Karpas-422 (cell line): ENCODE measurements around the gene CHST13. TPM values are rescaled to one million over a fixed set of nuclear protein-coding genes. Genes with fewer than 3 reads are reported as not detected.

Source experiments
- DNase-seq: peaks from one replicate; pipeline ENCODE4 v3.0.0-alpha.2; 2015
- H2AFZ ChIP-seq: fragments of 200-600 bp; sonication (generic); 2 replicates; pipeline ENCODE4 v1.6.1; 2014; ENCODE audit warnings: antibody characterized with exemption, low read length, mixed read lengths
- H3K27ac ChIP-seq: fragments of 200-600 bp; sonication (generic); 2 replicates; pipeline ENCODE4 v1.5.1; 2014; ENCODE audit warnings: mild to moderate bottlenecking, low read length, moderate library complexity
- H3K27me3 ChIP-seq: fragments of 200-600 bp; sonication (generic); 2 replicates; pipeline ENCODE4 v1.6.1; 2014; ENCODE audit warnings: low read length, mixed read lengths
- H3K36me3 ChIP-seq: fragments of 200-600 bp; sonication (generic); 2 replicates; pipeline ENCODE4 v1.6.1; 2014; ENCODE audit warnings: low read length, mixed read lengths; ENCODE audit not compliant: insufficient read depth
- H3K4me1 ChIP-seq: fragments of 200-600 bp; sonication (generic); 2 replicates; pipeline ENCODE4 v1.6.1; 2014; ENCODE audit warnings: mild to moderate bottlenecking, low read length, mixed read lengths
- H3K4me2 ChIP-seq: fragments of 200-600 bp; sonication (generic); 2 replicates; pipeline ENCODE4 v1.6.1; 2014; ENCODE audit warnings: low read length, low read depth, mild to moderate bottlenecking; ENCODE audit not compliant: poor library complexity, severe bottlenecking
- H3K4me3 ChIP-seq: fragments of 200-600 bp; sonication (generic); 2 replicates; pipeline ENCODE4 v1.5.1; 2014; ENCODE audit warnings: mild to moderate bottlenecking, antibody characterized with exemption, low read length, mixed read lengths
- H3K79me2 ChIP-seq: fragments of 200-600 bp; sonication (generic); 2 replicates; pipeline ENCODE4 v1.6.1; 2014; ENCODE audit warnings: mild to moderate bottlenecking, low read length, mixed read lengths
- H3K9ac ChIP-seq: fragments of 200-600 bp; sonication (generic); 2 replicates; pipeline ENCODE4 v1.6.0; 2014; ENCODE audit warnings: low read length
- H3K9me2 ChIP-seq: fragments of 200-600 bp; sonication (generic), shearing (Covaris generic); replicated peaks from 2 replicates; pipeline ENCODE4 v1.6.0; 2014; ENCODE audit warnings: mild to moderate bottlenecking, low read length, moderate library complexity; ENCODE audit not compliant: insufficient read depth
- H3K9me3 ChIP-seq: fragments of 300-700, 200-600 bp; sonication (generic); 2 replicates; pipeline ENCODE4 v1.6.1; 2014; ENCODE audit warnings: low read length, mixed read lengths
- H4K20me1 ChIP-seq: fragments of 200-600 bp; sonication (generic); 2 replicates; pipeline ENCODE4 v1.6.1; 2014; ENCODE audit warnings: mild to moderate bottlenecking, antibody characterized with exemption, low read length, low read depth; ENCODE audit not compliant: insufficient read depth
- total RNA-seq: library from RNA; depleted of rRNA; stranded (reverse); fragments of >200 nt; shearing (Covaris generic); gene quantifications from 2 replicates; pipeline ENCODE4 v1.2.3, GENCODE V29; 2014; ENCODE audit warnings: low replicate concordance

The CHST13 gene
- total RNA-seq, 1 experiment from 2014 or later = not detected

GRCh38 chr3:126553284-126554084 is 29.5 kb downstream of the CHST13 start:
- no peak overlapping the region for H3K9ac ChIP-seq
- H3K4me3 ChIP-seq = no peak overlapping the region
- no peaks in the 10 kb centered on the region for H3K27me3 ChIP-seq
- DNase-seq = no peak
- no peaks in the 10 kb centered on the region for H4K20me1 ChIP-seq
- no peaks in the 10 kb centered on the region for H3K79me2 ChIP-seq
- no peak overlapping the region for H3K27ac ChIP-seq
- H3K9me2 ChIP-seq = no peaks in the 10 kb centered on the region
- no peaks in the 10 kb centered on the region for H3K36me3 ChIP-seq
- no peak overlapping the region for H3K4me2 ChIP-seq
- no peaks in the 10 kb centered on the region for H3K9me3 ChIP-seq
- no peak overlapping the region for H2AFZ ChIP-seq
- H3K4me1 ChIP-seq = no peaks in the 10 kb centered on the region

- no peaks in the 10 kb centered on the region for H3K9me2 ChIP-seq
- no peak overlapping the region for H3K9ac ChIP-seq
- H3K27me3 ChIP-seq = no peaks in the 10 kb centered on the region
- H4K20me1 ChIP-seq = no peaks in the 10 kb centered on the region
- H3K36me3 ChIP-seq = no peaks in the 10 kb centered on the region
- no peak overlapping the region for H3K4me2 ChIP-seq
- no peak overlapping the region for H3K4me3 ChIP-seq
- H3K9me3 ChIP-seq = no peaks in the 10 kb centered on the region
- no peaks in the 10 kb centered on the region for H3K4me1 ChIP-seq
- no peak overlapping the region for H3K27ac ChIP-seq
- H2AFZ ChIP-seq = no peak overlapping the region
- DNase-seq = no peak
- H3K79me2 ChIP-seq = no peaks in the 10 kb centered on the region
Measured at GRCh38 chr3:126554560-126555525, 30.9 kb downstream of the CHST13 start.

GRCh38 chr3:126555795-126556636 is 32.1 kb downstream of the CHST13 start:
- H3K27me3 ChIP-seq = no peaks in the 10 kb centered on the region
- DNase-seq = no peak
- no peaks in the 10 kb centered on the region for H3K79me2 ChIP-seq
- no peaks in the 10 kb centered on the region for H3K36me3 ChIP-seq
- no peak overlapping the region for H2AFZ ChIP-seq
- no peaks in the 10 kb centered on the region for H3K9me3 ChIP-seq
- no peaks in the 10 kb centered on the region for H3K9me2 ChIP-seq
- no peaks in the 10 kb centered on the region for H4K20me1 ChIP-seq
- no peak overlapping the region for H3K9ac ChIP-seq
- no peaks in the 10 kb centered on the region for H3K4me1 ChIP-seq
- no peak overlapping the region for H3K4me2 ChIP-seq
- H3K4me3 ChIP-seq = no peak overlapping the region
- H3K27ac ChIP-seq = no peak overlapping the region

DNA sequence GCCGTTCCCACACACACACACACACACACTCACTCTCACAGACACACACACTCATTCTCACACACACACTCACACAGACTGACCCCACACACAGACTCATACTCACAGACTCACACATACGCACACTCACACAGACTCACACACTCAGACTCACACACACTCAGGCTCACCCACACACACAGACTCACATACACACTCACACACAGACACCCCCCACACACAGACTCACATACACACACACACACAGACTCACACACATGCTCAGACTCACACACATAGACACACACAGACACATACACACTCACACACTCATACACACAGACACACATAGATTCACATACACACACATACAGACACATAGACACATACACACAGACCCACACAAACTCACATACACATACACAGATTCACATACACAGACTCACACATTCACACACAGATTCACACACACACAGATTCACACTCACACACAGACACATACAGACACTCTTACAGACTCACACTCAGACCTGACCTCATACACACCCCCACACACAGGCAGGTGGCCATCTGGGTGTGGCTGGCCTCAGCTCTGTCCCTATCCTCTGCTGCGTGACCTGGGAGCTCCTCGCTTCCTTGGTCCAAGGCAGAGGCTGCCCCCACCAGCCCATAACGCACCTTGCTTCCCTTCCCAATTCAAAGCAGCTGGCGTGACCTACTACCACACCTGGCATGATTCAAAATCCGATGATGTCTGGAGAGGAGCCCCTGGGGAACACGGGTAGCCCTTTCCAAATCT is 32.9 kb downstream of the CHST13 start:
- H3K4me1 ChIP-seq = no peaks in the 10 kb centered on the region
- H3K27me3 ChIP-seq = no peaks in the 10 kb centered on the region
- no peak overlapping the region for H3K4me3 ChIP-seq
- H3K9me2 ChIP-seq = no peaks in the 10 kb centered on the region
- no peaks in the 10 kb centered on the region for H4K20me1 ChIP-seq
- no peaks in the 10 kb centered on the region for H3K36me3 ChIP-seq
- no peak overlapping the region for H3K9ac ChIP-seq
- no peak overlapping the region for H3K27ac ChIP-seq
- H3K79me2 ChIP-seq = no peaks in the 10 kb centered on the region
- H2AFZ ChIP-seq = no peak overlapping the region
- no peaks in the 10 kb centered on the region for H3K9me3 ChIP-seq
- no peak for DNase-seq
- no peak overlapping the region for H3K4me2 ChIP-seq

GRCh38 chr3:126557415-126557745 is 33.4 kb downstream of the CHST13 start:
- no peaks in the 10 kb centered on the region for H3K9me3 ChIP-seq
- no peaks in the 10 kb centered on the region for H3K27me3 ChIP-seq
- no peak overlapping the region for H3K27ac ChIP-seq
- H3K79me2 ChIP-seq = no peaks in the 10 kb centered on the region
- H3K4me2 ChIP-seq = no peak overlapping the region
- no peak overlapping the region for H3K9ac ChIP-seq
- H3K36me3 ChIP-seq = no peaks in the 10 kb centered on the region
- no peak overlapping the region for H2AFZ ChIP-seq
- no peak for DNase-seq
- no peaks in the 10 kb centered on the region for H3K9me2 ChIP-seq
- no peaks in the 10 kb centered on the region for H4K20me1 ChIP-seq
- no peaks in the 10 kb centered on the region for H3K4me1 ChIP-seq
- H3K4me3 ChIP-seq = no peak overlapping the region

DNA sequence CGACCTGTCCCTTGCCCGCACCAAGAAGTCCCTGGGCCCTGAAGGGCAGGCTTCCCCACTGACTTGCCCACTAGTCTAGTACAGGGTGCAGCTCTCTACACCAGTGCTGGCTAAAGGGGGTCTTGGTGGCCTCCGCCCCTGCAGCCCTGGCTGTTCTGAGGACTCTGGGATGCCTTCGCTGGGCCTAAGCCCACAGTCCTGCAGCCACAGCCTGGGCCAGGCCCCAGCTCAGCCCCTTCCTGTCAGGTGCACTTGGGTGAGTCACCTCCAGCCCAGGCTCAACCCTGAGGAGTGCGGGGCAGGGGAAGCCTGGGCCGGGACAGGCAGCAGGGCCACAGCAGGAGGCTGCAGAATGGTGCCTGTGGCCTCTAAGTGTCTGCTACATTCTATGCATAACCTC is 33.8 kb downstream of the CHST13 start:
- H3K9me3 ChIP-seq = no peaks in the 10 kb centered on the region
- no peak overlapping the region for H3K9ac ChIP-seq
- no peaks in the 10 kb centered on the region for H3K27me3 ChIP-seq
- DNase-seq = no peak
- H3K4me2 ChIP-seq = no peak overlapping the region
- H3K4me3 ChIP-seq = no peak overlapping the region
- no peaks in the 10 kb centered on the region for H3K4me1 ChIP-seq
- H3K9me2 ChIP-seq = no peaks in the 10 kb centered on the region
- no peak overlapping the region for H2AFZ ChIP-seq
- H3K36me3 ChIP-seq = no peaks in the 10 kb centered on the region
- H3K27ac ChIP-seq = no peak overlapping the region
- H4K20me1 ChIP-seq = no peaks in the 10 kb centered on the region
- no peaks in the 10 kb centered on the region for H3K79me2 ChIP-seq

DNA sequence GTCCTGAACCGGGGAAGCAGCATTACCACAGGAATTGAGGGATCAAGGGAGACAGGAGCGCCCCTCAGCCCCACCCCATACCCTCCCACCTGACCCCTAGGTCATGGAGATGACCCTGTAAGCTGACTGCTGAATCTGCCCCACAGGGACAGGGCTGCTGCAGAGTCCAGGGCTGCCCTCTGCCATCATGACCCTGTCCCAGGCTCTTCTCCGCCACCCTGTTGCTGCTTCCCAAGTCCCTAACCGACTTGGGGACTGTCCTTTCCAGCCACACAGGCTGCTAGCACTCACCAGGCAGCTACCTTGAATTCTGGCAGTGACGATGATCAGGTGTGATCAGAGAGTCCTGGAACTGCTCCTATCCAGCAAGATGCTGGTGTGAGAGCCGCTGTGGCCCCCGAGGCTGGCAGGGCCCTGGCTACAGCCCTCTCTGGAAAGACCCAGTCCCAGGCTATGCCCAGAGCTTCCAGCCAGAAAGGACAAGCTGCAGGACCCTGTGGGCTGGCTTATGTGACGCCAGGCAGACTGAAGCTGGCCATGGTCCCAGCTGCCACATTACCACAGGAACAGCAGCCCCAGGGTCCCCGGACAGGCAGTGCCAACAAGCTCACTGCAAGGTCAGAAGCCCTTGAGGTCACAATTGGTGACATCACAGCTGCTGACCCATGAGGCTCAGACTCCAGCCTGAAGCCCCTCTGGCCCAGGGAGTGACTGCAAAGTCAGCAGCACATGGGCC is 34.5 kb downstream of the CHST13 start, which contains the start of gene C3orf22:
TSS of gene C3orf22 (minus strand) at position 597 of the 736 bp plus-strand sequence. CDS start 5,542 bp downstream, outside the sequence.
- H3K9me2 ChIP-seq = no peaks in the 10 kb centered on the region
- no peak within 1 kb of the TSS for H3K4me2 ChIP-seq
- H2AFZ ChIP-seq = no peak within 1 kb of the TSS
- no peaks in the 10 kb centered on the region for H3K27me3 ChIP-seq
- no peaks in the 10 kb centered on the region for H3K4me1 ChIP-seq
- H3K27ac ChIP-seq = no peak within 1 kb of the TSS
- H3K9ac ChIP-seq = no peak within 1 kb of the TSS
- H3K36me3 ChIP-seq = no peaks in the 10 kb centered on the region
- H3K4me3 ChIP-seq = no peak within 1 kb of the TSS
- H4K20me1 ChIP-seq = no peaks in the 10 kb centered on the region
- no peak for DNase-seq
- H3K9me3 ChIP-seq = no peaks in the 10 kb centered on the region
- H3K79me2 ChIP-seq = no peaks in the 10 kb centered on the region
